GM12878 (cell line): ENCODE data around the gene GNL3. TPM values are rescaled to one million over a fixed set of nuclear protein-coding genes. Genes with fewer than 3 reads are reported as not detected.

Experiments
- ATAC-seq: fragments of 200-7000 bp; cut with Tn5 transposase; 3 replicates; pipeline ENCODE4 v1.9.1; 2020; ENCODE audit warnings: mild to moderate bottlenecking, moderate library complexity
- BruUV-seq: library from RNA; stranded (reverse); fragments of 400-500 nt; replicated peaks from 2 replicates; lab custom pipeline; 2021; lab: Mats Ljungman, UMichigan
- CTCF ChIA-PET: fragments of 300-600 bp; sonication (Branson Sonifier 250); formaldehyde crosslinking; extraction: SDS; loops from one replicate; lab custom pipeline; 2021; ENCODE audit warnings: inconsistent platforms; lab: Yijun Ruan, JAX
- POLR2A ChIA-PET: fragments of 350-600 bp; formaldehyde crosslinking; extraction: SDS; loops from one replicate; lab custom pipeline; 2021; ENCODE audit warnings: inconsistent platforms; lab: Charles Lee
- RAD21 ChIA-PET: fragments of 300-600 bp; sonication (Branson Sonifier 250); formaldehyde crosslinking; loops from one replicate; lab custom pipeline; 2023; ENCODE audit warnings: antibody characterized with exemption; ENCODE audit not compliant: unreplicated experiment; lab: Charles Lee
- SMC1A ChIA-PET: fragments of 300-600 bp; sonication (Branson Sonifier 250); formaldehyde crosslinking; loops from one replicate; lab custom pipeline; 2023; ENCODE audit not compliant: unreplicated experiment, uncharacterized antibody; lab: Charles Lee
- DNase-seq: peaks from one replicate; pipeline ENCODE4 v3.0.0-alpha.2; 2011; ENCODE audit warnings: low read depth, low spot score
- FAIRE-seq: peaks from 3 replicates; lab custom pipeline; 2011; peaks lifted over from hg19 to GRCh38; lab: Jason Lieb, UNC
- H2AFZ ChIP-seq: 2 replicates; pipeline ENCODE4 v1.6.0; 2011; ENCODE audit warnings: low read depth, low read length, control low read depth; ENCODE audit not compliant: control insufficient read depth
- H3K27ac ChIP-seq: 2 replicates; pipeline ENCODE4 v1.5.1; 2011; ENCODE audit warnings: control low read depth; ENCODE audit not compliant: control insufficient read depth, insufficient read depth
- H3K27me3 ChIP-seq, 2 experiments: replicated peaks in 1 of 2; 2 replicates each; pipeline versions ENCODE4 v1.6.0 to v1.6.1; 2011; ENCODE audit warnings: low read length in 1 of 2; ENCODE audit not compliant: control insufficient read depth in 2 of 2, insufficient read depth in 2 of 2
- H3K36me3 ChIP-seq, 2 experiments: 2 replicates each; pipeline ENCODE4 v1.5.1; 2011; ENCODE audit warnings: low read length in 1 of 2; ENCODE audit not compliant: control insufficient read depth in 2 of 2, insufficient read depth in 2 of 2
- H3K4me1 ChIP-seq: 2 replicates; pipeline ENCODE4 v1.6.1; 2011; ENCODE audit warnings: mild to moderate bottlenecking, low read length, moderate library complexity, mixed read lengths; ENCODE audit not compliant: control insufficient read depth, insufficient read depth
- H3K4me2 ChIP-seq: 2 replicates; pipeline ENCODE4 v1.6.0; 2011; ENCODE audit warnings: control low read depth; ENCODE audit not compliant: control insufficient read depth, insufficient read depth
- H3K4me3 ChIP-seq: fragments of 200-600 bp; sonication (generic); 2 replicates; pipeline ENCODE4 v1.5.1; 2016
- H3K79me2 ChIP-seq: 2 replicates; pipeline ENCODE4 v1.6.0; 2011; ENCODE audit warnings: low read length; ENCODE audit not compliant: control insufficient read depth, insufficient read depth
- H3K9ac ChIP-seq: 2 replicates; pipeline ENCODE4 v1.8.0; 2011; ENCODE audit warnings: low read length, control low read depth, mixed read lengths; ENCODE audit not compliant: control insufficient read depth, insufficient read depth
- H3K9me3 ChIP-seq: replicated peaks from 3 replicates; pipeline ENCODE4 v1.5.1; 2011; ENCODE audit warnings: mild to moderate bottlenecking, low read length; ENCODE audit not compliant: control insufficient read depth, insufficient read depth
- H4K20me1 ChIP-seq: 2 replicates; pipeline ENCODE4 v1.6.0; 2011; ENCODE audit not compliant: control insufficient read depth, insufficient read depth
- ATF7 ChIP-seq: fragments of 450-650 bp; IDR thresholded peaks from 2 replicates; pipeline ENCODE4 v1.6.1; 2016; ENCODE audit warnings: low read depth, mild to moderate bottlenecking
- CREM ChIP-seq: IDR thresholded peaks from 2 replicates; pipeline ENCODE4 v1.6.1; 2014; ENCODE audit warnings: antibody characterized with exemption, low read depth
- EED ChIP-seq: sonication (generic); IDR thresholded peaks from 2 replicates; pipeline ENCODE4 v1.6.1; 2016; ENCODE audit warnings: antibody characterized with exemption, low read depth
- EGR1 ChIP-seq, 2 experiments: IDR thresholded peaks; 1 replicate in 1 of 2; 2 replicates in 1 of 2; pipeline ENCODE4 v1.6.1; 2011 to 2012; ENCODE audit warnings: low read depth in 2 of 2, low read length in 2 of 2, borderline replicate concordance in 1 of 2, mild to moderate bottlenecking in 1 of 2, moderate library complexity in 1 of 2
- HDAC6 ChIP-seq: fragments of 200-600 bp; sonication (generic); IDR thresholded peaks from one replicate; pipeline ENCODE4 v1.8.0; 2017; ENCODE audit warnings: antibody characterized with exemption; ENCODE audit not compliant: unreplicated experiment
- IKZF1 ChIP-seq: fragments of 450-650 bp; conservative IDR thresholded peaks from 2 replicates; pipeline ENCODE4 v1.6.1; 2017; ENCODE audit warnings: antibody characterized with exemption, mild to moderate bottlenecking
- NBN ChIP-seq: fragments of 450-650 bp; IDR thresholded peaks from 2 replicates; pipeline ENCODE4 v1.6.1; 2016
- RB1 ChIP-seq: fragments of 450-650 bp; formaldehyde crosslinking; IDR thresholded peaks from 2 replicates; pipeline ENCODE4 v1.6.1; 2017; ENCODE audit warnings: mild to moderate bottlenecking, borderline replicate concordance
- SIN3A ChIP-seq: IDR thresholded peaks from 2 replicates; pipeline ENCODE4 v1.6.1; 2012; ENCODE audit warnings: low read depth, low read length, improper control_type of control experiment
- SREBF2 ChIP-seq: IDR thresholded peaks from 2 replicates; pipeline ENCODE4 v1.6.1; 2012; ENCODE audit warnings: mild to moderate bottlenecking, low read length
- ZNF384 ChIP-seq: IDR thresholded peaks from 2 replicates; pipeline ENCODE4 v1.6.1; 2012; ENCODE audit warnings: low read depth, mild to moderate bottlenecking, low read length, improper control_type of control experiment, borderline replicate concordance
- WGBS: methylation state at CpG from one replicate; pipeline ENCODE4 v1.1.6; 2016; ENCODE audit warnings: low lambda C conversion rate; ENCODE audit not compliant: insufficient replicate concordance, insufficient coverage; ENCODE audit errors: missing lambda C conversion rate; 5-methylcytosine and 5-hydroxymethylcytosine counted together
- in situ Hi-C: fragments of 300-500 bp; cut with MboI; formaldehyde crosslinking; loops from 9 replicates; pipeline ENCODE4 v1.14.3; 2018; ENCODE audit warnings: mixed read lengths
- intact Hi-C: fragments of 100-400 bp; cut with micrococcal nuclease; formaldehyde crosslinking; loops from one replicate; pipeline ENCODE4 v1.14.2; 2022; ENCODE audit not compliant: unreplicated experiment
- polyA plus RNA-seq, 11 experiments: library from polyadenylated mRNA; depleted of rRNA in 4 of 11; unstranded in 6 of 11; stranded (reverse) in 5 of 11; fragments of >200 nt; fragmentation: Nextera tagmentation in 4 of 11; fragmentation: Illumina TruSeq in 1 of 11; extraction: Ambion mirVana in 4 of 11; extraction: Trizol in 1 of 11; gene quantifications; 1 replicate in 1 of 11; 2 replicates in 10 of 11; pipeline versions ENCODE4 v1.2.1 to v1.2.3, GENCODE V29; 2011 to 2016; ENCODE audit warnings: inconsistent platforms in 2 of 11, missing spikeins in 2 of 11, low read depth in 1 of 11
- total RNA-seq, 4 experiments: library from RNA; depleted of rRNA in 3 of 4; stranded (reverse); fragments of >200 nt in 3 of 4; fragmentation: Illumina TruSeq in 1 of 4; extraction: Trizol in 1 of 4; gene quantifications; 2 replicates each; pipeline versions ENCODE4 v1.2.1 to v1.2.3, GENCODE V29; 2013 to 2021
- TF ChIP-seq, protein P1 (sequence below): fragments of 450-650 bp; IDR thresholded peaks from 2 replicates; pipeline ENCODE4 v1.6.1; 2018; ENCODE audit warnings: mild to moderate bottlenecking, low read depth, moderate library complexity; ENCODE audit not compliant: partially characterized antibody

Gene GNL3
- total and polyA plus RNA-seq, 10 of the 15 experiments (the other 5 are each of a cell fraction or from before 2014, with no cell fraction given) = 172 to 368 (median 257) TPM

DNA sequence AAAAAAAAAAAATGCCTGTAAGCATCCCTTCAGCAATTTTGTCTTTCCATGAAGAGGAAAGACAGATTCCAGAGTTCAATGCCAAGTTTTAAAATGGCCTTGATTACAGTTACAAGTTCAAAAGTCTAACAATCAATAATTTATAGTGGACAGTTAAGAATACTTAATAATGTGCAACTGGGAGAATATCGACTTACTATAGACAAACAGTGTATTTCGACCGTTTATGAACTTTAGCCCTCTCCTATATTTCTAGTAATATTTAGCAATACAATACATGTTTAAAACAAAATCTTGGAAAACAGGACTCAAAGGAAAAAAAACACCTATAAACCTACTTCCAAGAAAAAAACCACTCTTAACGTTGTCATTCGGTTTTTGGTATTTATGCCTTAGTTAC is 1.6 kb upstream of the GNL3 start:
- Histone ChIP-seq H3K9me3 (no peaks in the 10 kb centered on the region), H3K27ac (peak overlapping the region; percentile 90; the same call in 1 of the 2 replicates), H3K27me3 (no peaks in the 10 kb centered on the region), H3K36me3 (peaks cover 4 to 25% of the 10 kb centered on the region in 2 experiments), H3K4me1 (peaks cover 33% of the 10 kb centered on the region), H2AFZ (no peak overlapping the region), H3K4me2 (peak overlapping the region; percentile 83)
- RAD21 ChIA-PET = interaction anchor here (0.7 to 1.7 kb wide), 3 partner anchors 13 to 23 kb away, joined by 3 to 6 read pairs (median 3); no protein-coding TSS in a partner anchor
- no peak for ATAC-seq
- POLR2A ChIA-PET = interaction anchor here (0.6 to 4.1 kb wide), 5 partner anchors 12 to 297 kb away, joined by 3 to 20 read pairs (median 6); partner anchors contain the start of genes GLT8D1, NEK4 and SPCS1
- SMC1A ChIA-PET = interaction anchor here (0.7 to 1.9 kb wide), 4 partner anchors 9 to 23 kb away, joined by 4 to 8 read pairs (median 4); no protein-coding TSS in a partner anchor
- 66% methylated on average over 5 of the region's 5 CpGs for WGBS
- CTCF ChIA-PET = interaction anchor here (0.7 kb wide), 2 partner anchors 225 to 566 kb away, joined by 3 read pairs; no protein-coding TSS in a partner anchor
- BruUV-seq = no TSS peak
- no peak for TF ChIP-seq SIN3A
- peak; percentile 37; the same call in 1 of the 2 replicates for TF ChIP-seq ZNF384
- no peak for TF ChIP-seq SREBF2
- TF ChIP-seq, all 136 proteins: peak for 1
- H4K20me1 ChIP-seq = no peaks in the 10 kb centered on the region
- peak overlapping the region; percentile 79 for H3K4me3 ChIP-seq
- intact Hi-C loops (loop anchor here (10.0 kb wide), 1 partner anchor 229 kb away; the partner anchor contains the start of genes NISCH and TNNC1), in situ Hi-C loops (no loop called here)
- H3K79me2 ChIP-seq = peaks cover 94% of the 10 kb centered on the region
- DNase-seq = no peak
- H3K9ac ChIP-seq = peak overlapping the region; percentile 98; the same call in 1 of the 2 replicates
- FAIRE-seq = no peak

DNA sequence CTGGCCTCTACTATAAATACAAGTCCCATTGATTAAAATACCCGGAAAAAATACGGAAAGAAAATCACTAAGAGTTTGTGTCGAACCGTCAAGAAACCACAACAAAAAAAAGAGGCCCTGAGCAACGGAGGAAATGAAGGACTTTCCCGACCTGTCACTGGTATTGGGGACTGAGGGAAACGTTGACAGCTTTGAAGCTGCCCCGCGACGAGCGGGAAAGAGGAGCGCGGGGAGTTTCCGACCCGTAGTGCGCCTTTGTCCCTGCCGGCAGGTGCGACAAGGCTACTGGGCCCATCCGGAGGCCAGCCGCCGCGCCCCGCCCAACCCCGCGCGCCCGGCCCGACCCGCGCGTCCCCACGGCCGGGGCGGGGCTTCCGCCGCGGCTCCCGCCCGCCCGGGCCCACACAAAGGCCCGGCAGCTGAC is 535 bp upstream of the GNL3 start:
- ChIA-PET RAD21 (interaction anchor here (1.0 to 1.7 kb wide), 3 partner anchors 11 to 149 kb away, joined by 3 to 6 read pairs (median 3); partner anchors contain the start of gene UQCC5), SMC1A (interaction anchor here (1.0 to 1.9 kb wide), 3 partner anchors 10 to 22 kb away, joined by 4 to 8 read pairs (median 4); no protein-coding TSS in a partner anchor), CTCF (no interaction called here), POLR2A (interaction anchor here (0.5 to 4.1 kb wide), 7 partner anchors 11 to 149 kb away, joined by 3 to 20 read pairs (median 4); partner anchors contain the start of genes GLT8D1, NEK4, SPCS1 and UQCC5)
- ATAC-seq (peak; percentile 83), DNase-seq (no peak), FAIRE-seq (no peak)
- in situ Hi-C loops (no loop called here), intact Hi-C loops (loop anchor here (1.0 to 10.0 kb wide), 2 partner anchors 14 to 230 kb away; partner anchors contain the start of genes NISCH and TNNC1)
- no peaks in the 10 kb centered on the region for H3K27me3 ChIP-seq
- no peaks in the 10 kb centered on the region for H3K9me3 ChIP-seq
- peak overlapping the region; percentile 67 for H2AFZ ChIP-seq
- peak overlapping the region; percentile 83; the same call in 1 of the 2 replicates for H3K4me2 ChIP-seq
- peak overlapping the region; percentile 79 for H3K4me3 ChIP-seq
- WGBS = 0% methylated on average over 17 of the region's 41 CpGs
- peaks cover 93% of the 10 kb centered on the region for H3K79me2 ChIP-seq
- peaks cover 8 to 31% of the 10 kb centered on the region in 2 experiments for H3K36me3 ChIP-seq
- BruUV-seq = no TSS peak
- peak overlapping the region; percentile 90 for H3K27ac ChIP-seq
- peaks cover 33% of the 10 kb centered on the region for H3K4me1 ChIP-seq
- no peaks in the 10 kb centered on the region for H4K20me1 ChIP-seq
- peak overlapping the region; percentile 98 for H3K9ac ChIP-seq
- TF ChIP-seq, protein P1, sequence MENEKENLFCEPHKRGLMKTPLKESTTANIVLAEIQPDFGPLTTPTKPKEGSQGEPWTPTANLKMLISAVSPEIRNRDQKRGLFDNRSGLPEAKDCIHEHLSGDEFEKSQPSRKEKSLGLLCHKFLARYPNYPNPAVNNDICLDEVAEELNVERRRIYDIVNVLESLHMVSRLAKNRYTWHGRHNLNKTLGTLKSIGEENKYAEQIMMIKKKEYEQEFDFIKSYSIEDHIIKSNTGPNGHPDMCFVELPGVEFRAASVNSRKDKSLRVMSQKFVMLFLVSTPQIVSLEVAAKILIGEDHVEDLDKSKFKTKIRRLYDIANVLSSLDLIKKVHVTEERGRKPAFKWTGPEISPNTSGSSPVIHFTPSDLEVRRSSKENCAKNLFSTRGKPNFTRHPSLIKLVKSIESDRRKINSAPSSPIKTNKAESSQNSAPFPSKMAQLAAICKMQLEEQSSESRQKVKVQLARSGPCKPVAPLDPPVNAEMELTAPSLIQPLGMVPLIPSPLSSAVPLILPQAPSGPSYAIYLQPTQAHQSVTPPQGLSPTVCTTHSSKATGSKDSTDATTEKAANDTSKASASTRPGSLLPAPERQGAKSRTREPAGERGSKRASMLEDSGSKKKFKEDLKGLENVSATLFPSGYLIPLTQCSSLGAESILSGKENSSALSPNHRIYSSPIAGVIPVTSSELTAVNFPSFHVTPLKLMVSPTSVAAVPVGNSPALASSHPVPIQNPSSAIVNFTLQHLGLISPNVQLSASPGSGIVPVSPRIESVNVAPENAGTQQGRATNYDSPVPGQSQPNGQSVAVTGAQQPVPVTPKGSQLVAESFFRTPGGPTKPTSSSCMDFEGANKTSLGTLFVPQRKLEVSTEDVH = peak; percentile 66
- 0 out of 2 replicates have a peak, but pooled peaks have one; percentile 37 for TF ChIP-seq CREM
- peak in 1 of 2 experiments; percentile 7; a peak in 1 of 3 replicates for TF ChIP-seq EGR1 (IDR thresholded peaks at IDR 0.05; ENCODE audit: borderline replicate concordance in 1 of 2, low read depth in 2 of 2, low read length in 2 of 2)
- TF ChIP-seq IKZF1 = no peak; the same call in 1 of the 2 replicates
- peak; percentile 65 for TF ChIP-seq EED
- TF ChIP-seq ATF7 = peak; percentile 14; the same call in 1 of the 2 replicates
- TF ChIP-seq HDAC6 = peak; percentile 12
- peak; percentile 12 for TF ChIP-seq NBN
- peak; percentile 42; the same call in 1 of the 2 replicates for TF ChIP-seq RB1
